ENCODE data around the gene CAVIN2.

Gene CAVIN2

GRCh38 chr2:191867507-191867847 lies 20.6 kb upstream of the CAVIN2 start:
- no peak for DNase-seq
- TF ChIP-seq CTCF (IDR thresholded peaks at IDR 0.05; ENCODE audit: low read depth, low read length): no peak
- Histone ChIP-seq H3K9me3 (no peaks in the 10 kb centered on the region), H3K36me3 (no peaks in the 10 kb centered on the region), H3K4me1 (peaks cover 11% of the 10 kb centered on the region), H3K4me3 (ENCODE audit: low read depth, low read length) (no peak overlapping the region), H3K27me3 (no peaks in the 10 kb centered on the region)

- no peaks in the 10 kb centered on the region for H3K36me3 ChIP-seq
- DNase-seq: no peak
- H3K9me3 ChIP-seq: no peaks in the 10 kb centered on the region
- H3K4me3 ChIP-seq (ENCODE audit: low read depth, low read length): no peak overlapping the region
- TF ChIP-seq CTCF (IDR thresholded peaks at IDR 0.05; ENCODE audit: low read depth, low read length): no peak
- H3K4me1 ChIP-seq: peaks cover 11% of the 10 kb centered on the region
- H3K27me3 ChIP-seq: no peaks in the 10 kb centered on the region
Observed at GRCh38 chr2:191866675-191867506, 20.0 kb upstream of the CAVIN2 start.

- Histone ChIP-seq H3K4me3 (ENCODE audit: low read depth, low read length) (no peak overlapping the region), H3K4me1 (peaks cover 11% of the 10 kb centered on the region), H3K9me3 (no peaks in the 10 kb centered on the region), H3K36me3 (no peaks in the 10 kb centered on the region), H3K27me3 (no peaks in the 10 kb centered on the region)
- DNase-seq: no peak
- TF ChIP-seq CTCF (IDR thresholded peaks at IDR 0.05; ENCODE audit: low read depth, low read length): no peak
Observed at GRCh38 chr2:191866195-191866594, 19.3 kb upstream of the CAVIN2 start.

- H3K27me3 ChIP-seq: no peaks in the 10 kb centered on the region
- peaks cover 11% of the 10 kb centered on the region for H3K4me1 ChIP-seq
- H3K4me3 ChIP-seq (ENCODE audit: low read depth, low read length): no peak overlapping the region
- H3K9me3 ChIP-seq: no peaks in the 10 kb centered on the region
- no peak for TF ChIP-seq CTCF (IDR thresholded peaks at IDR 0.05; ENCODE audit: low read depth, low read length)
- H3K36me3 ChIP-seq: no peaks in the 10 kb centered on the region
- no peak for DNase-seq
Observed at GRCh38 chr2:191864628-191865374, 17.9 kb upstream of the CAVIN2 start.

GRCh38 chr2:191863988-191864387 lies 17.1 kb upstream of the CAVIN2 start:
- H3K36me3 ChIP-seq: no peaks in the 10 kb centered on the region
- DNase-seq: no peak
- peaks cover 13% of the 10 kb centered on the region for H3K4me1 ChIP-seq
- no peaks in the 10 kb centered on the region for H3K9me3 ChIP-seq
- H3K4me3 ChIP-seq (ENCODE audit: low read depth, low read length): no peak overlapping the region
- H3K27me3 ChIP-seq: no peaks in the 10 kb centered on the region
- no peak for TF ChIP-seq CTCF (IDR thresholded peaks at IDR 0.05; ENCODE audit: low read depth, low read length)
